Keratinocyte (primary cell): ENCODE measurements around the gene NOTCH4. TPM values are rescaled to one million over a fixed set of nuclear protein-coding genes. Genes with fewer than 3 reads are reported as not detected.
A peak's percentile ranks its signal among the peaks of the same experiment; 100 is the strongest.

Experiments
- DNase-seq: peaks from one replicate; pipeline ENCODE4 v3.0.0-alpha.2; 2011; ENCODE audit warnings: low read depth, missing footprints, low spot score
- FAIRE-seq: peaks from 2 replicates; lab custom pipeline; 2011; peaks lifted over from hg19 to GRCh38; lab: Jason Lieb, UNC
- H2AFZ ChIP-seq: 2 replicates; pipeline ENCODE4 v1.6.0; 2012; ENCODE audit warnings: low read length, control low read depth, inconsistent platforms; ENCODE audit not compliant: control insufficient read depth
- H3K27ac ChIP-seq: 2 replicates; pipeline ENCODE4 v1.5.1; 2011; ENCODE audit warnings: low read length; ENCODE audit not compliant: control insufficient read depth, insufficient read depth
- H3K27me3 ChIP-seq: 3 replicates; pipeline ENCODE4 v1.6.0; 2011; ENCODE audit warnings: low read length; ENCODE audit not compliant: control insufficient read depth, insufficient read depth; ENCODE audit errors: extremely low read depth
- H3K36me3 ChIP-seq, 2 experiments: 2 replicates in 1 of 2; 3 replicates in 1 of 2; pipeline ENCODE4 v1.5.1; 2011; ENCODE audit warnings: low read length in 2 of 2, mild to moderate bottlenecking in 1 of 2; ENCODE audit not compliant: control insufficient read depth in 2 of 2, insufficient read depth in 2 of 2; ENCODE audit errors: extremely low read depth in 1 of 2
- H3K4me1 ChIP-seq: 3 replicates; pipeline ENCODE4 v1.5.1; 2011; ENCODE audit warnings: low read length; ENCODE audit not compliant: control insufficient read depth, insufficient read depth; ENCODE audit errors: extremely low read depth
- H3K4me2 ChIP-seq: 3 replicates; pipeline ENCODE4 v1.6.0; 2011; ENCODE audit warnings: low read depth, low read length; ENCODE audit not compliant: control insufficient read depth, insufficient read depth; ENCODE audit errors: extremely low read depth
- H3K4me3 ChIP-seq, 3 experiments: fragments of 200-600 bp in 1 of 3; sonication (generic) in 1 of 3; 2 replicates in 2 of 3; 3 replicates in 1 of 3; pipeline ENCODE4 v1.5.1; 2011 to 2016; ENCODE audit warnings: low read length in 3 of 3, mild to moderate bottlenecking in 3 of 3, control low read depth in 2 of 3, inconsistent platforms in 1 of 3, low read depth in 1 of 3, mixed read lengths in 1 of 3, mixed run types in 1 of 3, moderate library complexity in 1 of 3; ENCODE audit not compliant: control insufficient read depth in 2 of 3, insufficient read depth in 2 of 3; ENCODE audit errors: extremely low read depth in 1 of 3
- H3K79me2 ChIP-seq: 2 replicates; pipeline ENCODE4 v1.6.0; 2012; ENCODE audit warnings: low read length; ENCODE audit not compliant: control insufficient read depth, insufficient read depth
- H3K9ac ChIP-seq: 3 replicates; pipeline ENCODE4 v1.6.0; 2011; ENCODE audit warnings: low read length; ENCODE audit not compliant: control insufficient read depth, insufficient read depth; ENCODE audit errors: extremely low read depth
- H3K9me1 ChIP-seq: 3 replicates; pipeline ENCODE4 v1.6.0; 2011; ENCODE audit warnings: low read length; ENCODE audit not compliant: control insufficient read depth, insufficient read depth; ENCODE audit errors: extremely low read depth
- H3K9me3 ChIP-seq: 2 replicates; pipeline ENCODE4 v1.5.1; 2012; ENCODE audit warnings: low read depth, low read length; ENCODE audit not compliant: control insufficient read depth
- H4K20me1 ChIP-seq: 3 replicates; pipeline ENCODE4 v1.6.0; 2011; ENCODE audit warnings: low read length; ENCODE audit not compliant: control insufficient read depth, insufficient read depth; ENCODE audit errors: extremely low read depth
- CTCF ChIP-seq, 3 experiments: IDR thresholded peaks in 1 of 3; conservative IDR thresholded peaks in 1 of 3; optimal IDR thresholded peaks in 1 of 3; 2 replicates in 2 of 3; 3 replicates in 1 of 3; pipeline versions ENCODE3 to v1.5.1; 2011; ENCODE audit warnings: low read length in 3 of 3, mild to moderate bottlenecking in 3 of 3, moderate library complexity in 2 of 3, control low read depth in 1 of 3, inconsistent platforms in 1 of 3; ENCODE audit not compliant: insufficient read depth in 2 of 3; ENCODE audit errors: extremely low read depth in 1 of 3
- EZH2 ChIP-seq: IDR thresholded peaks from one replicate; pipeline ENCODE4 v1.6.1; 2012; ENCODE audit warnings: inconsistent platforms, mild to moderate bottlenecking, low read length, moderate library complexity
- dilution Hi-C: fragments of 300-500 bp; cut with MboI; formaldehyde crosslinking; loops from one replicate; pipeline ENCODE4 v1.7.0; 2020; ENCODE audit warnings: low sequenced_read_pairs; ENCODE audit not compliant: extremely low pct_ligation_motif_present
- polyA plus RNA-seq, 5 experiments: library from polyadenylated mRNA; depleted of rRNA in 3 of 5; stranded (reverse) in 3 of 5; stranded (forward) in 1 of 5; unstranded in 1 of 5; fragments of >200 nt; gene quantifications; 1 replicate in 1 of 5; 2 replicates in 3 of 5; 3 replicates in 1 of 5; pipeline versions ENCODE4 v1.2.1 to v1.2.3, GENCODE V29; 2011 to 2012; ENCODE audit warnings: missing spikeins in 2 of 5, low read depth in 1 of 5, low replicate concordance in 1 of 5

The NOTCH4 gene
- polyA plus RNA-seq, 1 donor (not counting 4 experiments of a cell fraction or from before 2014, with no cell fraction given) = 0.07 TPM

- Histone ChIP-seq H3K4me2 (no peak overlapping the region), H3K36me3 (no peaks in the 10 kb centered on the region), H2AFZ (no peak overlapping the region), H3K9ac (no peak overlapping the region), H4K20me1 (no peaks in the 10 kb centered on the region), H3K4me3 (no peak overlapping the region), H3K27me3 (peaks cover 2% of the 10 kb centered on the region), H3K9me3 (no peaks in the 10 kb centered on the region), H3K27ac (no peak overlapping the region), H3K9me1 (no peaks in the 10 kb centered on the region), H3K79me2 (no peaks in the 10 kb centered on the region), H3K4me1 (no peaks in the 10 kb centered on the region)
- DNase-seq = no peak
- TF ChIP-seq CTCF (optimal IDR thresholded peaks at IDR 0.05 in 1 of 3, IDR thresholded peaks at IDR 0.05 in 1 of 3, conservative IDR thresholded peaks at IDR 0.05 in 1 of 3; ENCODE audit: extremely low read depth in 1 of 3, insufficient read depth in 2 of 3, low read length in 3 of 3) (no peak), EZH2 (no peak)
- FAIRE-seq = no peak
- dilution Hi-C loops = no loop called here
These were observed 15.6 kb upstream of the NOTCH4 start for GRCh38 chr6:32239462-32239861.

- Histone ChIP-seq H3K27me3 (no peaks in the 10 kb centered on the region), H4K20me1 (no peaks in the 10 kb centered on the region), H3K79me2 (no peaks in the 10 kb centered on the region), H3K27ac (no peak overlapping the region), H3K36me3 (no peaks in the 10 kb centered on the region), H3K4me3 (no peak overlapping the region), H3K9me1 (no peaks in the 10 kb centered on the region), H3K9me3 (no peaks in the 10 kb centered on the region), H3K4me1 (no peaks in the 10 kb centered on the region), H3K4me2 (no peak overlapping the region), H2AFZ (no peak overlapping the region), H3K9ac (no peak overlapping the region)
- dilution Hi-C loops = no loop called here
- DNase-seq (no peak), FAIRE-seq (no peak)
- TF ChIP-seq EZH2 = no peak
- TF ChIP-seq CTCF (optimal IDR thresholded peaks at IDR 0.05 in 1 of 3, IDR thresholded peaks at IDR 0.05 in 1 of 3, conservative IDR thresholded peaks at IDR 0.05 in 1 of 3; ENCODE audit: extremely low read depth in 1 of 3, insufficient read depth in 2 of 3, low read length in 3 of 3) = peak in 1 of 3 experiments; percentile 14
These were observed 11.1 kb upstream of the NOTCH4 start for GRCh38 chr6:32234934-32235333.
